Measurements from ENCODE around the gene RNF4.

RNF4 gene

DNA sequence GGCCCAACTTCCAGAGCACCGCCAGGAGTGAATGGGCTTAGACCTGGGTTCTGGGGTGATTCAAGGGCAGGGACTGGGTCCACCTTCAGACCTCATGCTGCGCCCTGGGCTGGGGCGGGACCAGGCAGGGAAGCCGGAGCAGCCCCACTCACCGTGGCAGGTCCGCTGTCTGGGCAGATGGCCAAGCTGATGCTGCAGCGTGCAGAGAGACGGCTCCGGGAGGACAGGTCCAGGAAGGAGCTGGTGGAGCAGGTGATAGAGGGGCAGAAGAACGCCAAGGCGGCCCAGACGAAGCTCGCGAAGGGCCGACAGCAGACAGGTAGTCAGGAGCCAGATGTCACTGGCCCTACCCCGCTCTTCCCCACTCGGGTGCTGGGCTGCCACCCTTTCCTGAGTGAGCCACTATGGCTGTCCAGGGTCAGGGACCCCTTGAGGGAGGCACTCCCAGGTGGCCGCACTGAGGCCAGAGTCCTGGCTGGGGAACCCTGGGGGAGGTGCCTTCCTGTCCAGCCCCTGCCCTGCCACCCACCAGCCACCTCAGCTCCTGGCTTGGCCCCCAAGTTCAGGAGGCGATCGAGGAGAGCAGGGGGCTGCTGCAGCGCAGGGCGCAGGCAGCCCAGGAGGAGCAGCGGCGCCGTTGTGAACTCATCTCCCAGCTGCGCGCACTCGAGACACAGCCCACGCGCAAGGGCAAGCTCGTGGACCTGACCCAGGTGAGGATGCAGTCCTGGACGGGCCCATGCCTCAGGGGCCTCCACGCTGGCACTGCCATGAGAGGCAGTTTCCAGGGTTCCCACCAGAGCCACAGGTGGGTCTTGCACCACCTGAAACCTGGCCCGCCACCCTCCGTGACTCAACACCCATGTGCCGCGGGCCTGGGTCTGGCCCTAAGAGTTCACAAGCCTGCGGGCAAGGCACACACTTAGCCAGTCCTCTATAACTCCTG, 10.1 kb upstream of the RNF4 start:
- no peak overlapping the region for H3K4me3 ChIP-seq (ENCODE audit: low read depth, low read length)
- no peak for TF ChIP-seq CTCF (IDR thresholded peaks at IDR 0.05; ENCODE audit: insufficient read depth, low read depth, low read length, missing control alignments)
- DNase-seq (ENCODE audit: low read depth), result no peak

DNA sequence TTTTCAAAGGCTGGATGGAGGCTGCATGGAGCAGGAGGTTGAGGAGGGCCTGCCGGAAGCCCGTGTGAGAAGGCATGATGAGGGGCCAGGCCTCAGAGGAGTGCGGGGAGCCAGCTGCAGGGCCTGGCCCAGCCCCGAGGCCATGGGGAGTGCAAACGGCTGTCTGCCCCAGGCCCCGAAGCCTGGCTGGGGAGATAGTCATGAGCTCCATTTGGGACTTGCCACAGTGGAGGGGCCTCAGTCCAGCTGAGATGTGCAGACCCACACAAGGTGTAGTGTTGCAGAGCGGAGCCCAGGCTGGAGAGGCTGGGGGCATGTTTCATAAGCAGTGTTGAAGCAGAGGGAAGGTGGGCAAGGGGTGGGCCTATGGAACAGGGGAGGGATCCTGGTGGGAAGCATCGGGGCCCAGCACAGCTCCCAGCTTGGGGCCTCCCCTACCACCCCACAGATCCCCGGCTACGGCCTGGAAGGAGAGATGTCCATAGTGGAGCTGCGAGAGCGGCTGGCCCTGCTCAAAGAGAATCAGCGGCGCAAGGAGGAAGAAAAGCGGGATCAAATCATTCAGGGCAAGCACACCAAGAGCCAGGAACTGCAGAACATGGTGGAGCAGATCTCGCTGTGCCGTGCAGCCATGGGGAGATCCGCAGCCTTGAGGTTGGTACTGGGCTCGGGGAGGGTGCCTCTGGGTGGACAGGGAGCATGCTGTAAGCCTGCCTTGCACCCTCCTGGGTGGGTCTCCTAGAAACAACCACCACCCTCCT, 9.1 kb upstream of the RNF4 start:
- no peak overlapping the region for H3K4me3 ChIP-seq (ENCODE audit: low read depth, low read length)
- DNase-seq (ENCODE audit: low read depth), result no peak
- TF ChIP-seq CTCF (IDR thresholded peaks at IDR 0.05; ENCODE audit: insufficient read depth, low read depth, low read length, missing control alignments), result no peak

GRCh38 chr4:2461246-2461960, 7.5 kb upstream of the RNF4 start:
- DNase-seq (ENCODE audit: low read depth), result no peak
- no peak overlapping the region for H3K4me3 ChIP-seq (ENCODE audit: low read depth, low read length)
- TF ChIP-seq CTCF (IDR thresholded peaks at IDR 0.05; ENCODE audit: insufficient read depth, low read depth, low read length, missing control alignments), result no peak

GRCh38 chr4:2462218-2462991, 6.5 kb upstream of the RNF4 start:
- peak overlapping the region; percentile 37; the same call in 1 of the 2 replicates for H3K4me3 ChIP-seq (ENCODE audit: low read depth, low read length)
- DNase-seq (ENCODE audit: low read depth), result peak; percentile 88
- peak; percentile 54 for TF ChIP-seq CTCF (IDR thresholded peaks at IDR 0.05; ENCODE audit: insufficient read depth, low read depth, low read length, missing control alignments)

DNA sequence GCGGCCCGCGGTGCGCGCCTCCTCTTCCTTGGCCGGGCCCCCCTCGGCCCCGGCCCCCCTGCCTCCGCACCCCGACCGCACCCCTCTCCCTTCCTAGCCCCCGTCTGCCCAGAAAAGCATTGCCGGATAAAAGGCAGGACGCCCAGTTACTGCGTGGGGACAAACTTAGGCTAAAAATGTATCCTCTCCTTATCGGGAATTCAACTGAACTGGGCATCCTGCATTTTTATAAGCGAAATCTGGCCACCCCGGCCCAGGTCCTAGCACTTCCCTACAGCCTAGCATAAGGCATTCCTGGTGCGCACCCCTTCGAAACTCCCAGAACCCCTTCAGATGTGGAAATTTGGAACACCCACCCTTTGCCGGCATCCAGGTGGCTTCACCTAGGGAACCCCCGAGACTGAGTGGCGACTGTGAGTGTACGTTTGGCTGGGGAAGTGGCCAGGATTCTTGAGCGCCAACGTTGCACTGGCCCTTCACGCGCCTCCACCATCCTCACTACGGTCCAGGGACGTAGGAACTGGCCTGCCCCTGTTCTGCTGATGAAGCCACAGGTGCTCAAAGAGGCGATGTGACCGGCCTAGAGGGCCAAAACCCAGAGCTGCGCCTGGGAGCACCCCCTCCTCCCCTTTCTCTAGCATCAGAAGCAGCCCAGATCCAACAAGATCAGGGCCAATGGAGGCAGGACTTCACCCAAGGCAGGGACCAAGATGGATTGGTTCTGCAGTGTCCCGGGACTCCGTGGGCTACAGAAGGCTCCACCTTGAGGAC, 5.7 kb upstream of the RNF4 start:
- peak overlapping the region; percentile 24; the same call in 1 of the 2 replicates for H3K4me3 ChIP-seq (ENCODE audit: low read depth, low read length)
- no peak for TF ChIP-seq CTCF (IDR thresholded peaks at IDR 0.05; ENCODE audit: insufficient read depth, low read depth, low read length, missing control alignments)
- DNase-seq (ENCODE audit: low read depth), result no peak

Data from GM12865 (cell line).